Measurements from ENCODE around the gene CACNA2D2. TPM values are rescaled to one million over a fixed set of nuclear protein-coding genes. Genes with fewer than 3 reads are reported as not detected.

CACNA2D2 gene
- total and polyA plus RNA-seq, 7 donors: 0.14 to 1.6 (median 0.83) TPM

- TF ChIP-seq CTCF (IDR thresholded peaks at IDR 0.05): no peak
- peak overlapping the region; percentile 93 for H3K4me3 ChIP-seq
- H3K9me3 ChIP-seq: no peaks in the 10 kb centered on the region
- peaks cover 26% of the 10 kb centered on the region for H3K4me1 ChIP-seq
- 87 to 94% (median 93%) methylated on average over 8 to 9 of the region's 9 CpGs for WGBS, 3 donors
- DNase-seq (no peak), ATAC-seq (no peak)
- H3K27me3 ChIP-seq (ENCODE audit: insufficient read depth in 3 of 3, low read length in 2 of 3): no peaks in the 10 kb centered on the region
- no peak overlapping the region for H3K27ac ChIP-seq
- H3K36me3 ChIP-seq (ENCODE audit: insufficient read depth in 1 of 2, low read depth in 1 of 2): no peaks in the 10 kb centered on the region
- intact Hi-C loops (cut with DNase I): no loop called here
Measured at GRCh38 chr3:50341537-50341936, 161.9 kb downstream of the CACNA2D2 start.

- Histone ChIP-seq H3K9me3 (no peaks in the 10 kb centered on the region), H3K36me3 (ENCODE audit: insufficient read depth in 1 of 2, low read depth in 1 of 2) (no peaks in the 10 kb centered on the region), H3K27me3 (ENCODE audit: insufficient read depth in 3 of 3, low read length in 2 of 3) (no peaks in the 10 kb centered on the region), H3K27ac (peak within 1 kb of the TSS; percentile 95), H3K4me1 (peaks cover 29% of the 10 kb centered on the region), H3K4me3 (peak within 1 kb of the TSS; percentile 93)
- WGBS, 3 donors: 11 to 18% (median 12%) methylated on average over 68 to 85 of the region's 85 CpGs
- ATAC-seq (peak in 2 of 4 donors; percentile 3), DNase-seq (peak; percentile 78 to 86)
- TF ChIP-seq CTCF (IDR thresholded peaks at IDR 0.05): no peak
- intact Hi-C loops (cut with DNase I): no loop called here
Measured at GRCh38 chr3:50340448-50341329, 162.7 kb downstream of the CACNA2D2 start, which contains the start of gene RASSF1. Gene RASSF1 (minus strand): TSS chr3:50340836. CDS start chr3:50340805, 31 bp downstream.

GRCh38 chr3:50340147-50340447 is 163.3 kb downstream of the CACNA2D2 start:
- ATAC-seq (no peak), DNase-seq (no peak)
- intact Hi-C loops (cut with DNase I): no loop called here
- Histone ChIP-seq H3K4me3 (peak overlapping the region; percentile 93), H3K36me3 (ENCODE audit: insufficient read depth in 1 of 2, low read depth in 1 of 2) (no peaks in the 10 kb centered on the region), H3K4me1 (peaks cover 33% of the 10 kb centered on the region), H3K9me3 (no peaks in the 10 kb centered on the region), H3K27ac (peak overlapping the region; percentile 95), H3K27me3 (ENCODE audit: insufficient read depth in 3 of 3, low read length in 2 of 3) (no peaks in the 10 kb centered on the region)
- TF ChIP-seq CTCF (IDR thresholded peaks at IDR 0.05): no peak
- WGBS, 3 donors: 42 to 66% (median 59%) methylated on average over 8 to 9 of the region's 9 CpGs

- Histone ChIP-seq H3K9me3 (no peaks in the 10 kb centered on the region), H3K36me3 (ENCODE audit: insufficient read depth in 1 of 2, low read depth in 1 of 2) (no peaks in the 10 kb centered on the region), H3K4me3 (peak overlapping the region; percentile 93), H3K27me3 (ENCODE audit: insufficient read depth in 3 of 3, low read length in 2 of 3) (no peaks in the 10 kb centered on the region), H3K4me1 (peaks cover 37% of the 10 kb centered on the region), H3K27ac (peak overlapping the region; percentile 95)
- intact Hi-C loops (cut with DNase I): no loop called here
- DNase-seq (no peak), ATAC-seq (no peak)
- WGBS, 3 donors: 87 to 92% (median 89%) methylated on average over 14 of the region's 14 CpGs
- no peak for TF ChIP-seq CTCF (IDR thresholded peaks at IDR 0.05)
Measured at GRCh38 chr3:50339485-50340146, 163.8 kb downstream of the CACNA2D2 start.

Measured in psoas muscle (tissue), 8 donors.